Tongue (tissue), 2 donors: Measurements from ENCODE around the gene USP13. TPM values are rescaled to one million over a fixed set of nuclear protein-coding genes. Genes with fewer than 3 reads are reported as not detected.
A peak's percentile ranks its signal among the peaks of the same experiment; 100 is the strongest.
"Not testable (repeated sequence)": the region's sequence is repeated elsewhere in the genome, so short reads cannot be mapped to it uniquely, and the experiment has no call there.

Source experiments
- DNase-seq: peaks from one replicate; pipeline ENCODE4 v3.0.0-alpha.2; 2015
- total RNA-seq: library from RNA; depleted of rRNA; stranded (reverse); fragments of >200 nt; gene quantifications from one replicate; pipeline ENCODE4 v1.2.3, GENCODE V29; 2014

USP13 gene
- total RNA-seq, 1 donor from 2014 or later, result 51.9 TPM

- DNase-seq, result no peak
Observed at GRCh38 chr3:179734497-179735281, 81.8 kb downstream of the USP13 start.

DNA sequence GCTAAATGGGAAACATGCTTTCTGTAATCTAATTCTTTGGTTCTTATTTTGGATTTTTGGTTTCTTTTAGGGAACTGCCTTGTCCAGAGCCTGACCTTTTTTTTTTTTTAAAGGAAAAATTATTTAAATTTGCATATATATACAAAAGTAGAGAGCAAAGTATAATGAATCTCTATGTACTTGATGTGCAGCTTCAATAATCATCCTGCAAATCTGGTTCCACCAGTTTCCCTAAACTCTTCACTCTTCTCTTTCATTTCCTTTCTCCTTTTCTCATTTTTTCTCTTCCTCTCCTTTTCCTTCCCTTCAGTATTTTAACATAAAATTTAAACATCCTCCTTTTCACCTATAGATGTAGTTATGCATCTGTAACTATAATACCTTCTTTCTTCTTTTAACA is 82.5 kb downstream of the USP13 start:
- no peak for DNase-seq

- DNase-seq, result no peak
Observed at GRCh38 chr3:179738998-179739397, 86.2 kb downstream of the USP13 start.

GRCh38 chr3:179739816-179740594 is 87.2 kb downstream of the USP13 start:
- no peak for DNase-seq

DNA sequence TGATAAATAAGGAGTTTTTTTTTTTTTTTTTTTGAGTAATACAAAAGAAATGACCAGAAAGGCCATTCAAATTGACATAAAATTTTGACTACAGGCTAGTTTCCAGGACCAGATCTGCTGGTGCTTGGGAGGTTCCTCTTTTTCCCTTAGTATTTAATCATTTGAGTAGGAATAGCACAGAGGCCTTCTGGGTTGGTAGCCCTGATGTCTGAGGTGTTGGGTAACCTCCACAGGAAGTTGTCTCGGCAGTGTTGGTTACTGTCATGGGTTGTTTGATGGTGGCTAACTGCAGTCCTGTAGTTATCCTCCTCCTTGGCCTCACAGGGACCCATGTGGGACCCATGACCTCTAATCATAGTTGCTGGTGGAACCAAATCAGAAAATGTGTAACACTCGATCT is 91.1 kb downstream of the USP13 start:
- no peak for DNase-seq

DNA sequence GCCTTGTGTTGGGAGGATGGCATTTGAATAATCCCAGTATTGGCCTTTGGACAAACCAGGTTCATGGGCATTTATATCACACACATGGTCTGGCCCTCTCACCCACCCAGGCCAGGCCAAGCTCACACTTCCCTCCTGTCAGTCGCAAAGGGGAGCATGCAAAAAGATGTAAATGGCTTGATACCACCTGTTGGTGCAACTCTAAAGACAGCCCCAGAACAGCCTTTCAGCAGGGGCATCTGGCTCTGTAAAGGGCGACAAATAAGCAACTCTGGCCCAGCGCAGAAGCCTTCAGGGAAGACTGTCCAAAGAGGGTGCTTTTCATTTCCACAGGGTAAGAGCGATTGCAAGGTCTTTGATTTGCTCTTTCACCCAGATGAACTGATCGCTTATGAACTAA is 91.8 kb downstream of the USP13 start:
- no peak for DNase-seq

DNA sequence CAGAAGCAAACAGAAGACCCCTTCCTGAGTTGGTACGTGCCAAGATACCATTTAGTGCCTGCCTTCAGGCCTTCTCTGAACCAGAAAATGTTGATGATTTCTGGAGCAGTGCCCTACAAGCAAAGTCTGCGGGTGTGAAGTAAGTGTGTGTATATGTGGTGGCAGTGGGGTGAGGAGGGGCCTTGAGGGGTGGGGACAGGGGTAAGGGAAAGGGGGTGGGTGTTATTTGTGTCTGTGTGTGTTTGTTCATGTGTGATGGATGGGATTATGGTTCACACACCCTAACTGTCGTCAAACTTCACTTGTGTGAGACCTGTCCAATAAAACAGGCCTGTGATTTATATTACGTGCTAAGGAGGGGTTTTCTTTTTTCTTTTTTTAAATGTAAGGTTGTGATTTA is 92.2 kb downstream of the USP13 start:
- no peak for DNase-seq

DNA sequence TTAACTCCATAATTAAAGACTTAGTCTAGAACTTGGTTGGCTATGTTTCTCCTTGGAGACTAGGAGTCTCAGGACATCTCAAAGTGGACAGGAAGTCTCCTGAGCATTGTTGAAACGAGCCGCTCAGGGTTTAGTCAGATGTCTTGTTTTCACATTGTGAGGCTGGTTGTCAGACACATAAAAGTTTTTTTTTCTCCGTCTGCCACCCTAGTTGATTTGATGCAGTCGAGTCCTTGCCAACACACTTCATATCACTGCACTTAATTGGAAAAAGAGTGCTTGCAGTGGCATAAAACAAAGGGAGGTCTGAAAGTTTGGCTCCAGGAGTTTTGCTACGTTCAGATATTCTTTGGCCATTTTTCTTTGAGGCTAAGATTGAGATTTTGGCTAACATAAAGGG is 92.9 kb downstream of the USP13 start:
- DNase-seq, result no peak

- DNase-seq, result no peak
Observed at GRCh38 chr3:179750720-179751328, 98.0 kb downstream of the USP13 start.

DNA sequence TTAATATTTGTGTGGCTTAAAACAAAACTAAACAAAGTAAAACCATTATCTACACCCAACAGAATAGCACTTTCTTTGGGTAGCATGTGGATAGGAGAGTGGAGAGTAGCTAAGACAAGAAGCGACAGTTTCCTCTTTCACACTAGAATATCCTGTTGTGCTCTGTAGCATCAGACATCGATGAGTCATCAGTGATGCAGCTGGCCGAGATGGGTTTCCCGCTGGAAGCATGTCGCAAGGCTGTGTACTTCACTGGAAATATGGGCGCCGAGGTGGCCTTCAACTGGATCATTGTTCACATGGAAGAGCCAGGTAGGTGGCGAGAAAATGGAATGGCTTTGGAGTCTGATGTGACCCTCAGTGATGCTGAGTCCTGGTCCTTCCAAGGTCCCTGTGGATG is 108.1 kb downstream of the USP13 start:
- DNase-seq, result no peak

GRCh38 chr3:179765396-179765795 is 112.6 kb downstream of the USP13 start:
- no peak for DNase-seq

- no peak for DNase-seq
Observed at GRCh38 chr3:179766416-179767133, 113.7 kb downstream of the USP13 start.

GRCh38 chr3:179768080-179768479 is 115.2 kb downstream of the USP13 start:
- DNase-seq, result peak; percentile 37

- DNase-seq, result no peak
Observed at GRCh38 chr3:179769411-179770247, 116.8 kb downstream of the USP13 start.

GRCh38 chr3:179771797-179772196 is 119.0 kb downstream of the USP13 start:
- no peak for DNase-seq

GRCh38 chr3:179772297-179772696 is 119.5 kb downstream of the USP13 start:
- no peak for DNase-seq

- no peak for DNase-seq
Observed at GRCh38 chr3:179775416-179776122, 122.7 kb downstream of the USP13 start.

DNA sequence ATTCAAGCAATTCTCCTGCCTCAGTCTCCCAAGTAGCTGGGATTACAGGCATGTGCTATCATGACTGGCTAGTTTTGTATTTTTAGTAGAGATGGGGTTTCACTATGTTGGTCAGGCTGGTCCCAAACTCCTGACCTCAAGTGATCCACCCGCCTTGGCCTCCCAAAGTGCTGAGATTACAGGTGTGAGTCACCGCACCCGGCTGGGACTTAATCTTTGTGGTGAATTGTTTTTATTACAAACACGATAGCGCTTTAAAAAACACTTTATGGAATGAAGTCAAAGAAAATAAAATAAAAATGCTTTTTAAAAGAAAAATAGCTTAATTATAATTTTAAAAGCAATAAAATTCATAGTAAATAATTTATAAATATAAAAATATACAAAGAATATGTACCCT is 130.0 kb downstream of the USP13 start:
- DNase-seq, result not testable (repeated sequence)

- DNase-seq, result no peak
Observed at GRCh38 chr3:179788996-179789395, 136.2 kb downstream of the USP13 start.

GRCh38 chr3:179791793-179792192 is 139.0 kb downstream of the USP13 start:
- DNase-seq, result no peak

GRCh38 chr3:179794355-179794754 is 141.5 kb downstream of the USP13 start:
- no peak for DNase-seq
